Activated T-cell treated with anti-CD3 and anti-CD28 coated beads, Interleukin-2, amount 50 U/mL, for 4 hours (primary cell): ENCODE measurements around the gene NTRK3. TPM values are rescaled to one million over a fixed set of nuclear protein-coding genes. Genes with fewer than 3 reads are reported as not detected.

Experiments
- ATAC-seq, 2 donors: fragments of 200-7000 bp; cut with Tn5 transposase; one replicate each; pipeline ENCODE4 v1.10.0; 2021
- DNase-seq: peaks from one replicate; pipeline ENCODE4 v3.0.0-alpha.2; 2020
- H3K27me3 Mint-ChIP-seq: one replicate; pipeline ENCODE4 v1.8.0; 2021; ENCODE audit warnings: low read depth, mixed read lengths
- H3K36me3 Mint-ChIP-seq: one replicate; pipeline ENCODE4 v1.8.0; 2022; ENCODE audit warnings: mixed read lengths; ENCODE audit not compliant: insufficient read depth
- H3K4me1 Mint-ChIP-seq: one replicate; pipeline ENCODE4 v1.8.0; 2021; ENCODE audit warnings: low read depth, mixed read lengths
- H3K4me3 Mint-ChIP-seq: one replicate; pipeline ENCODE4 v1.8.0; 2021; ENCODE audit warnings: mild to moderate bottlenecking, moderate library complexity, mixed read lengths
- H3K9me3 Mint-ChIP-seq: one replicate; pipeline ENCODE4 v1.8.0; 2021; ENCODE audit warnings: mixed read lengths
- total RNA-seq, 3 donors: library from RNA; stranded (reverse); gene quantifications; one replicate each; pipeline ENCODE4 v1.2.1, GENCODE V29; 2021

NTRK3 gene
- total RNA-seq, 3 donors from 2014 or later: 0.18 to 1.7 TPM; not detected in 1

DNA sequence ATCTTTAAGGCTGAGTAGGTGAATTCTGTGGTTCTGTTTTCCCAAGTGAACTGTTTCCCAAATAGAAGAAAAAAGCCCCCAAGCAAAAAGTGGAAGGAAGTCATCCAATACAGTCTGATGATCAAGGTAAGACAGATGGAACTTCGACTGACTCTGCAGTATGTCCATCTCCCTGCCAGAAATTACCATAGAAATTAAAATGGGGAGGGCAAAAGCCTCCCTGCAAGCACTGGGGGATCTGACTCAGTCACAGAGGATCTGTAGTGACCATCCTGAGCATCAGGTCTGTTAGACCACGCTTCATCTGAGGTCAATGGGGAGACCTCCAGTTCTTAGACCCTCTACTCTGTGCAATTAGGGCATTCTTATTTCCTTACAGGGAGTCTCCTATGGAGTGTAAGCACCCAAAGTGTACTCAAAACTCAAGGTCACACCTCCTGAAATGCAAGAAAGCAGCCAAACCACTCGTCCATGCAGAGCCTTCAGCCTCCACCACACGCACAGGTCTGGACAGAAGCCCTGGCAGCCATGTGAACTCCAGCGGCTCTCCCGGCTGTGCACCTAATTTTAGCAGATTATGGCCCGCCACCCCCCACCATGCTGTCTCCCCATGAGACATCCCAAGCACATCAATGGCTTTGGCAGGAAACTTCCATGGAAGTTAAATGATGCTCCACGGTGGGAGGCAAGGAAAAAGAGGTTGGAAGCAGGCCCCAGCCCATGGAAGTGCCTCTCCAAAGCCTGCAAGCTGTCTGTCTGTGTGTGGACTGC is 348.7 kb downstream of the NTRK3 start:
- ATAC-seq (no peak), DNase-seq (no peak)
- Mint-ChIP-seq H3K27me3 (peaks cover 4% of the 10 kb centered on the region), H3K9me3 (no peaks in the 10 kb centered on the region), H3K4me3 (no peak overlapping the region), H3K36me3 (no peaks in the 10 kb centered on the region), H3K4me1 (no peaks in the 10 kb centered on the region)

DNA sequence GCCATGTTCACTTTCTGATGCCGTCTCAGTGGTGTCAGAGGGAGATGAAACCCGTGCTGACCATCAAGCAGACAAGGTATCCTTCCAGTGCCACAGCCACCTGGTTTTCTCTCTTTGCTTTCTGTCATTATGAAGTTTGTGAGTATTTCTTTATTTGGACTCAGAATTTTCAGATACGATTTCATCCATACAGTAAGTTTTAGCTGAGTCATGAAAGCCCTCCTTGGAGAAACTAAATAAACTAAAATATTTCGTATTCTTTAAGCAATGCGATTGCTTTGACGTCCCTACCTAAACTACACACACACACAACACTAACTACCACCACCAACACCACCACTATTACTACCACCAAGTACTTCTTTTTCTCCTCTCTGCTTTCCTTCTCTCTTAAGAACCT is 350.1 kb downstream of the NTRK3 start:
- ATAC-seq: no peak
- Mint-ChIP-seq H3K4me1 (no peaks in the 10 kb centered on the region), H3K36me3 (no peaks in the 10 kb centered on the region), H3K27me3 (peaks cover 4% of the 10 kb centered on the region), H3K4me3 (no peak overlapping the region), H3K9me3 (no peaks in the 10 kb centered on the region)
- DNase-seq: no peak

DNA sequence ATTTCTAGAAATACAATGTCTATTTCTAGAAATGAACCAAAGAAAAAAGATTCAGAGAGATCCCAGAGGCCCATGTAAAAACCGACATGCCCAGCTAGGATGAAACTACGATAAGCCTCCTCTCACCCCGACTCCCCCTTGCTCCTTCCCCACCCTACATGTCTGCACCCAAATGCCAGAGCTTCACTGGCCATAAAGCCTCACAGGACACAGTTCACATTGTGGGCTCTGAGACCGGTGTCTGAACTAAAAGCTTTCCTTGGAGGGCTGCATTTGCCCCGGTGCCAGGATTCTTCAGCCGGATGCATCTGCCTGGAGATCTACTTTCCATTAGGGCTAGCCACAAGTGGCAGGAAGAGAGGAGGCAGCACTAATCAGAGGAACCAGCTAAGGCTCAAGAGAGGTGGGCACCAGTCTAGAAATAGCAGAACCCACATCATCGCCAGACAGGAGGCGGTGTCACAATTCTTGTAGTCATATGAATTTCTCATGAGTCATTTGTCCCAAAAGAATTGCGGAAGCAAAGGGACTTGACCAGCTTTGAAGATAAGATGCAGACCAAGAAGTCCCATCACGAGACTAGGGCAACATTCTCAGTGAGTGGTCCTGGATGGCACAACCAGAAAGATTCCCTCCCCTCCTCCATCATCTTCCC is 353.6 kb downstream of the NTRK3 start:
- ATAC-seq: no peak
- no peak overlapping the region for H3K4me3 Mint-ChIP-seq
- H3K36me3 Mint-ChIP-seq: no peaks in the 10 kb centered on the region
- H3K9me3 Mint-ChIP-seq: no peaks in the 10 kb centered on the region
- no peak for DNase-seq
- no peaks in the 10 kb centered on the region for H3K27me3 Mint-ChIP-seq
- no peaks in the 10 kb centered on the region for H3K4me1 Mint-ChIP-seq

DNA sequence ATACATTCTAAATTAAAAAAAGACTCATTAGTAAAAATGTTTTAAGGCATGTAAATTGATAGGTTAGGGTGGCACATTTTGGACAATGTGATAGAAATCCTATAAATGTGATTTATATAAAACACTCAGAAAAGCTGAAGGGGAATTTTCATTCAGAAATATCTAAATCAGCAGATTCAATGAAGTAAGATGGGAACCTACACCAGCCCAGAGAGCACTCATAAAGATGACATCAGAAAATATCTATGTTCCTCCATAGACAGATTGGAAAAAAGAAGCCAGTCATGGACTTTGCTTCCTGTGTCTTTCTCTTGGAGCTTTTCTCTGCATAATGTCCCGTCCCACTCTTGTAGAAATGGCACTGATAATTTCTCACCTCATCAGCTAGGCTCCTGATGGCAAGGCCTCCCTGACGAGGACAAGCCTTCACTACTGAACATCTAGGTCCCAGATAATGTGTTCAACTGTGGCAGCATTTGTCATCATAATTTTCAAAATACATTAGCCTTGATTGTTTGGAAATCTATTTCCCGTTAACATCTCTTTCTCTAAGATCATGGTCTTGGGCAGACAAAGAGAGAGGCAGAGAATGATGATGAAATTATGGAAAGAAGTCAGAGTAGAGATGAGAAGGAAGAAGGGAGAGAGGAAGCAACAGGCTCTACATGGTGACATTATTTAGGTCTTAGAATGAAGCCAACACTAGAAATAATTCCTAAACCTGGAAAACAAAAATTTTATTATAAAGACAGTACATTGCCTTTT is 354.4 kb downstream of the NTRK3 start:
- no peaks in the 10 kb centered on the region for H3K27me3 Mint-ChIP-seq
- H3K4me3 Mint-ChIP-seq: no peak overlapping the region

DNA sequence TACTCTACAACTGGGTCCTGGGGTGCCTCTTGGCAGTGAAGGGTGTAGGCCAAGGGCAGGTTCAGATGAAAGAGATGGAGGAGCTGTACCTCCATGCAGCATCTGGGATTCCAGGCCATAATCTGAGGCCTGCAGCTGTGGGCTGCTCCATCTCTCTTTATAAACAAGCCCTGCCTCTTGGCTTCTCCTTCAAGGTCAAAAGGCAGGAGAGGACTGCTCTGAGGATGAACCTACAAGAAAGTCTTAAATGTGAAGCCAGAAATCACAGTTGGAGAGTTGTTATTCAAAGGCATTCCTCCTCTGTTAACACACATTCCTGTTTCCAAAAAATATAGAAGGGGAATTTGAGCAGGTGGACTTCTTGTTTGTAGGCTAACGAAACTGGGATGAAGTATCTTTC is 355.5 kb downstream of the NTRK3 start:
- H3K27me3 Mint-ChIP-seq: no peaks in the 10 kb centered on the region
- no peaks in the 10 kb centered on the region for H3K9me3 Mint-ChIP-seq
- H3K36me3 Mint-ChIP-seq: no peaks in the 10 kb centered on the region
- no peak overlapping the region for H3K4me3 Mint-ChIP-seq
- no peak for DNase-seq
- ATAC-seq: no peak
- no peaks in the 10 kb centered on the region for H3K4me1 Mint-ChIP-seq

More for the DNA sequence above, 354.4 kb downstream of the NTRK3 start:
- Mint-ChIP-seq H3K36me3 (no peaks in the 10 kb centered on the region), H3K4me1 (no peaks in the 10 kb centered on the region), H3K9me3 (no peaks in the 10 kb centered on the region)
- ATAC-seq (no peak), DNase-seq (no peak)

DNA sequence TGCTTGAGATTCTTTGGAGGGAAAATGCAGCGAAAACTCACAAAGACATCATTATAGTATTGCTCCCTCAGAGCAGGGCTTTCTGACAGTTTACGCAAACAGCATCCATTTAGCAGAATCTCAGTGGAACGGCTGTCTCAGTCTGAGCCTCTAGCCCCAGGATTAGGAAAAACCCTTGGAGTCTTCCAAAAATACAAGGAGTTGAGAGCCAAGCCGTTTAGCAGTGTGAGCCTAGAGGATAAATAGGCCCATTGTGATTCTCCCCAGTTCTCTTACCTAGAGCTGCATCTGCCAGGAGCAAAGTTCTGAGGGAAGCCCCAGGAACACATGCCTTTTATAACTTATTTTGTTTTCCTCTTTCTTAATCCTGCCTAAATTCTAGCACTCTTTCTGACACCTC is 359.6 kb downstream of the NTRK3 start:
- Mint-ChIP-seq H3K36me3 (no peaks in the 10 kb centered on the region), H3K4me3 (no peak overlapping the region), H3K27me3 (peaks cover 2% of the 10 kb centered on the region), H3K4me1 (no peaks in the 10 kb centered on the region), H3K9me3 (no peaks in the 10 kb centered on the region)
- ATAC-seq (no peak), DNase-seq (no peak)

DNA sequence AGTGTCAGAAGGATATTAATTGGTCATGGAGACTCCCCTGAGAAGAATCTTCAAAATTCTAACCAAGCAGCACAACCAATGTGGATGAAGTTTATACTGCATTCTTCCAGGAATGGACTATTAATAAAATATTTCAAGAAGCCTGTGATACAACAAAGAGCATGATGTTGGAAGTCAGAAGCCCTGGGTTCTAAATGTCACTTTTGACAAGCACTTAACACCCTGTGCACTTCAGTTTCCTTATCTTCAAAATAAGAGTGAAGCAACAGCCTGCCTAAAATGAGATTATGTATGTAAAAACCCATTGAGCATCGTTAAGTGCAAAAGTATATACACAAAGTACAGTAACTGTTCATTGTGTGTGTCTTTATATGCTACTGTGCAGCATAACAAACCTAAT is 369.4 kb downstream of the NTRK3 start:
- Mint-ChIP-seq H3K4me1 (no peaks in the 10 kb centered on the region), H3K36me3 (no peaks in the 10 kb centered on the region), H3K27me3 (no peaks in the 10 kb centered on the region), H3K9me3 (no peaks in the 10 kb centered on the region), H3K4me3 (no peak overlapping the region)
- ATAC-seq (no peak), DNase-seq (no peak)

DNA sequence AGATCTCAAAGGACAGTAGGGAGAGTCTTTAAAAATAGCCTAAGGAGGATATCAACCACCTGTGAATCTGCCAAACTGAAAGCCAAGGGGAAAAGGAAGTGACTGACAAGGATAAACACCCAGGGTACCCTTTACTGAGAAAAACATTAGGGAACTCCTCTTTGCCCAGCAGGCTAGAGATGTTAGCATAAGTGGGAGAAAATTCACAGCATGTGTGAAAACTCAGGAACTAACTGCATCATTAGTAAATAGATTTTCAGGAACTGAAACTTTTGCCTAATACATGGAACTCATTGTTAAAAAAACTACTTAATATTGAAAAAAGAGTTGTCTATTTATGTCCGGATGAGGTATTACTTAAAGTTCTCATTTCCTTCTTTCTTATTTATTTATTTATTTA is 375.5 kb downstream of the NTRK3 start:
- Mint-ChIP-seq H3K4me3 (no peak overlapping the region), H3K9me3 (no peaks in the 10 kb centered on the region), H3K36me3 (no peaks in the 10 kb centered on the region), H3K4me1 (no peaks in the 10 kb centered on the region), H3K27me3 (no peaks in the 10 kb centered on the region)
- no peak for ATAC-seq
- DNase-seq: no peak

DNA sequence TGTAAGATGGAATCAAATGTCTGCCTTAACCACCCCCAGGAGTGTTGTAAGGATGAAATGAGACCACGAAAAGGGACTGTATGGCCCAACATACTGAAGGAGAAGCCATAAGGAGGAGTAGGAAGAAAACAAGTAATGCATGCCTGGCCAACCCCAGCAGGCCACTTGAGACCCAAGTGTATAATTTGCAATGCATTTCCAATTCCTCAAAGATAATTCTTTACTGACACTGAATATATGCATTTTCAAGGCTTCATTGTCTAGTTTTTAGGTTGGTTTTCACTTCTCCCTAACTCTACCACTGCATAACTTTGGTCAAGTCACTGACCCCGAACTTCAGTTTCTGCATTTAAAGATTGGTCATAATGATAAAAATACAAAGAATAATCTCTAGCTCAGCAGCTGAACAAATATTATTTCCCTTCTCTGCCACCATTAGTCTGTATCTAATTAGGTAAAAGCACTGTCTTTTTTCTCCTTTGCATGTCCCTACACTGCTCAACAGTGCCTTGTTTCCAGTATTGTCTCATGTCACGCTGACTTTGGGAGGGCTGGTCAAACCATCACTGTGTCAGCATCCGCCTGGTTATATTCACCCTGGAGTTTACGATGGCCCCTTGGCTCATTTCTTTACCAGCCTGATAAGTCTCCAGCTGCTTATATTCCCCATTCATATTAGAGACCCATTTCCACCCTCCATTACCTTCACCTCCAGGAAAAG is 378.6 kb downstream of the NTRK3 start:
- H3K36me3 Mint-ChIP-seq: no peaks in the 10 kb centered on the region

DNA sequence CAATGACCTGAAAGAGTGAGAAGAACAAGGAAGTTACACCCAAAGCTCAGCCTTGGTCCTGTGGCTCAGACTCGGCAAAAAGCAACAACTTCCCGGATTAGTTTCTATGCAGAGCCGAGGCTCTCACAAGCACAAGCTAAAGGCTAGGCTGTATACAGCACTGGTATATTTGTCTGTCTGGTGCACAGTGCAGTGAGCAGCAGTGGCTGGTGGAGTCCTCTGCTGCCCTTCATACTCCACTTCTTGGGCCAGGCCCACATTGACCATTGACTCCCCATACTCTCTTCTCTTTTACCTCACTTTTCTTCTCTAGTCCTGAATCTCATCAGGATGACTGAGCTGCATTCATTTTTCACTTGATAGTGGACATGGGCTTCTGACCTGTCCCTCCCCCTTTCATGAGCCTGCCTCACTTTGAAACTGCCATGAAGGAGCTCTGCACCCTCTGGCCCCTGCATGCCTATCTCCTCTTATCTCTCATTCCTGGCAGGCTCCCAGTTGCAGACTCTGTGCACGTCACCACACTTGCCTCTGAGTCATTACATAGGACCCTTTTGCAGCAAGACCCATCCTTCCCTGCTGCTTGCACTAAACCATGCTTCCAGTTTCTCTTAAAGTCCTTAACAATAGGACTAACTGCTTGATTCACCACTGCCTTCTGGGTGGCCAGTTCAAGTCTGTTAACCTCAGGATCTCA is 379.3 kb downstream of the NTRK3 start:
- no peaks in the 10 kb centered on the region for H3K27me3 Mint-ChIP-seq
- no peaks in the 10 kb centered on the region for H3K36me3 Mint-ChIP-seq
- H3K4me3 Mint-ChIP-seq: no peak overlapping the region
- ATAC-seq (no peak), DNase-seq (no peak)
- no peaks in the 10 kb centered on the region for H3K4me1 Mint-ChIP-seq
- H3K9me3 Mint-ChIP-seq: no peaks in the 10 kb centered on the region

More for the DNA sequence above, 378.6 kb downstream of the NTRK3 start:
- Mint-ChIP-seq H3K9me3 (no peaks in the 10 kb centered on the region), H3K27me3 (no peaks in the 10 kb centered on the region), H3K4me1 (no peaks in the 10 kb centered on the region), H3K4me3 (no peak overlapping the region)
- ATAC-seq: no peak
- DNase-seq: no peak

DNA sequence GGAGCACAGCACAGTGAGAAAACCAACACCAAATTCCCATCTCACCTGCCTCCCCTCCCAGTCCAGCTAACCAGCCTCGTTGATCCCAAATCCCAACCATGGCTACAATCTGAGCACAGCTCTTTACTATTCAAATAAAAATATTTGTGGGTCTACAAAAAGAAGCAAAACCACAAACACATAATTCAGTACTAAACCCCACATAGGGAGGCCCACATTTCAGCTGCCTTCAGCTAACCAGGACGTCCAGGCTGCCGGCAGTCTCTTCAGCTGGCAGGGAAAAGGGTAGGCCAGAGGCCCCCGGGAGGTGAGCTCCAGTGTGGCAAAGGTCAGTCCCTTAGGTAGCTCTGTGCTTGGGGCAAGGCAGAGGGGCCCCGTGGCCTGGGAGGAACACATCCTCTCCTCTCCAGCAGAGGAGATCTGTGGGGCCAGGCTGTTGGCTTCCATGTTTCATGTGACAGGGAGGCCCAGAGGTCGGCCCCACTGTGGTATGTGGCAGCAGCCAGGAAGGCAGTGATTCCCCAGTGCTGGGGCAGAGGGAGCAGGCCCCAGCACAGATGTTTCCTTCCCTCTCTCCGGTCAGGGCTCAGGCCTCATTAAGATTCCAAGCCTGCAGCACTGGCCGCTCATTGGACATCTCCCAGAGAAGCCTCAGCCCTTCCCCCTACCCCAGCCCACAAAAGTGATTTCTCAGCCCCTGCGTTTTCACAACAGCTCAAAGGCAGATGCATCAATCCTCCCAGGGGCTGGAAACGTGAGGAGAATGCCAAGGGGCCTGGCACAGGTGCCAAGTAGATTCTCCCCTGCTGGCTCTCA is 381.4 kb downstream of the NTRK3 start:
- ATAC-seq: no peak

DNA sequence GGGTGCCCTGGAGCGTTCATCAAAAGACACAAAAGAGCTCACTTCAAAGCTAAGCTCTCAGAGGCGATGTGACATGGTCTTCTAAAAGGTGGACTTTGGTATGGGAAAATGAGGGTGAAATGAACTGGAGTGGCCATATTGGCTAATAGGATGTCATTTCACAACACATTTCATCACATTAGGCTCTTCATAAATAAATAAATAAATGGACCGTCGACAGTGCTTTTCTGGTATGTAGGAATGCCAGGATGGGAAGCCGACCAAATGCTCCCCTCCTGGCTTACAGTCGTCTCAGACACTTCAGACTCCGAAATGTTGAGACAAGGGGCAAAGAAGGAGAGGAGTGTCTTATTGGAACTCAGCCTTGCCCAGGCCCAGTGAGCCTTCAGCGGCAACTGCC is 383.0 kb downstream of the NTRK3 start:
- Mint-ChIP-seq H3K9me3 (no peaks in the 10 kb centered on the region), H3K4me1 (no peaks in the 10 kb centered on the region), H3K36me3 (no peaks in the 10 kb centered on the region), H3K4me3 (no peak overlapping the region), H3K27me3 (no peaks in the 10 kb centered on the region)
- no peak for ATAC-seq
- DNase-seq: no peak

More for the DNA sequence above, 381.4 kb downstream of the NTRK3 start:
- H3K27me3 Mint-ChIP-seq: no peaks in the 10 kb centered on the region
- H3K36me3 Mint-ChIP-seq: no peaks in the 10 kb centered on the region
- no peaks in the 10 kb centered on the region for H3K4me1 Mint-ChIP-seq
- no peaks in the 10 kb centered on the region for H3K9me3 Mint-ChIP-seq
- no peak for DNase-seq
- no peak overlapping the region for H3K4me3 Mint-ChIP-seq

DNA sequence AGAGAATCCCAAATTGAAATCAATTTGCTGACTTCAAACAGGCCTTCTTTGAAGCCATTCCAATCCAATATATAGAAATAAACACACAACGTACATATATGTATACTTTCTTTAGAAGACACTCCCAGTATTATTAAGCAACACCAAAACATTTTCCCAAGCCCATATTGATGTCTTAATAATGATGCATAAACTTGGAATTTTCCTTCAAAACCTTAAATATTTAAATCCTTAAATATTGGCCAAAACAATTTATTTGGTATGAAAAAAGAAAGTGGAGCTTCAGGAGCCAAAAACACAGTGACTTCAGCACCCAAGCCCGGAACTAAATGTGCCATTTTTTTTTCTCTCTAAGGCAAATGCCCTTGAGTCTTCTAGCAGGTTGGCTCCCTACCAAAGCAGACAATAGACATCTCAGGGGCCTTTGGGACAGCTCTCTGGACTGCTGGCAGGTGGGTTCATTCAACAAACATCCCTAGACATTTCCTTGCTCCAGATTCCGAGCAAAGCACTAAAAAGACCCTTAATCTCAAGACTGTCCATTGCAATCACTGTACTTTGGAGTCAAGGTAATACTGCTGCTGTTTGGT is 384.7 kb downstream of the NTRK3 start:
- H3K36me3 Mint-ChIP-seq: no peaks in the 10 kb centered on the region
- no peaks in the 10 kb centered on the region for H3K27me3 Mint-ChIP-seq
- no peak overlapping the region for H3K4me3 Mint-ChIP-seq
- no peaks in the 10 kb centered on the region for H3K9me3 Mint-ChIP-seq
- DNase-seq: no peak
- H3K4me1 Mint-ChIP-seq: no peaks in the 10 kb centered on the region
- no peak for ATAC-seq
